ENCODE data around the gene NBAS.

NBAS gene

GRCh38 chr2:15243762-15244161 is 317.4 kb downstream of the NBAS start:
- Histone ChIP-seq H3K4me3 (replicated peaks; ENCODE audit: low read depth, low read length) (no peak overlapping the region), H3K27me3 (replicated peaks; ENCODE audit: control insufficient read depth, insufficient read depth, low read length) (no peaks in the 10 kb centered on the region), H3K36me3 (ENCODE audit: control insufficient read depth, insufficient read depth, low read length) (no peaks in the 10 kb centered on the region)
- no peak for TF ChIP-seq CTCF (IDR thresholded peaks at IDR 0.05; ENCODE audit: insufficient read depth, low read length, poor library complexity, severe bottlenecking)
- no peak for DNase-seq (ENCODE audit: extremely low read depth, insufficient read length)

GRCh38 chr2:15242936-15243461 is 318.1 kb downstream of the NBAS start:
- DNase-seq (ENCODE audit: extremely low read depth, insufficient read length), result no peak
- no peak overlapping the region for H3K4me3 ChIP-seq (replicated peaks; ENCODE audit: low read depth, low read length)
- no peaks in the 10 kb centered on the region for H3K36me3 ChIP-seq (ENCODE audit: control insufficient read depth, insufficient read depth, low read length)
- no peaks in the 10 kb centered on the region for H3K27me3 ChIP-seq (replicated peaks; ENCODE audit: control insufficient read depth, insufficient read depth, low read length)
- no peak for TF ChIP-seq CTCF (IDR thresholded peaks at IDR 0.05; ENCODE audit: insufficient read depth, low read length, poor library complexity, severe bottlenecking)

GRCh38 chr2:15241929-15242328 is 319.2 kb downstream of the NBAS start:
- DNase-seq (ENCODE audit: extremely low read depth, insufficient read length), result no peak
- no peak for TF ChIP-seq CTCF (IDR thresholded peaks at IDR 0.05; ENCODE audit: insufficient read depth, low read length, poor library complexity, severe bottlenecking)
- Histone ChIP-seq H3K4me3 (replicated peaks; ENCODE audit: low read depth, low read length) (no peak overlapping the region), H3K27me3 (replicated peaks; ENCODE audit: control insufficient read depth, insufficient read depth, low read length) (no peaks in the 10 kb centered on the region), H3K36me3 (ENCODE audit: control insufficient read depth, insufficient read depth, low read length) (no peaks in the 10 kb centered on the region)

GRCh38 chr2:15241201-15241600 is 319.9 kb downstream of the NBAS start:
- no peak overlapping the region for H3K4me3 ChIP-seq (replicated peaks; ENCODE audit: low read depth, low read length)
- DNase-seq (ENCODE audit: extremely low read depth, insufficient read length), result no peak
- TF ChIP-seq CTCF (IDR thresholded peaks at IDR 0.05; ENCODE audit: insufficient read depth, low read length, poor library complexity, severe bottlenecking), result no peak

GRCh38 chr2:15238028-15238427 is 323.1 kb downstream of the NBAS start:
- Histone ChIP-seq H3K36me3 (ENCODE audit: control insufficient read depth, insufficient read depth, low read length) (no peaks in the 10 kb centered on the region), H3K4me3 (replicated peaks; ENCODE audit: low read depth, low read length) (no peak overlapping the region), H3K27me3 (replicated peaks; ENCODE audit: control insufficient read depth, insufficient read depth, low read length) (no peaks in the 10 kb centered on the region)
- TF ChIP-seq CTCF (IDR thresholded peaks at IDR 0.05; ENCODE audit: insufficient read depth, low read length, poor library complexity, severe bottlenecking), result no peak
- no peak for DNase-seq (ENCODE audit: extremely low read depth, insufficient read length)

More at GRCh38 chr2:15241201-15241600, 319.9 kb downstream of the NBAS start:
- Histone ChIP-seq H3K36me3 (ENCODE audit: control insufficient read depth, insufficient read depth, low read length) (no peaks in the 10 kb centered on the region), H3K27me3 (replicated peaks; ENCODE audit: control insufficient read depth, insufficient read depth, low read length) (no peaks in the 10 kb centered on the region)

- TF ChIP-seq CTCF (IDR thresholded peaks at IDR 0.05; ENCODE audit: insufficient read depth, low read length, poor library complexity, severe bottlenecking), result no peak
- peaks cover 2% of the 10 kb centered on the region for H3K36me3 ChIP-seq (ENCODE audit: control insufficient read depth, insufficient read depth, low read length)
These were observed 330.4 kb downstream of the NBAS start for GRCh38 chr2:15230599-15231192.

More at GRCh38 chr2:15230599-15231192, 330.4 kb downstream of the NBAS start:
- Histone ChIP-seq H3K27me3 (replicated peaks; ENCODE audit: control insufficient read depth, insufficient read depth, low read length) (no peaks in the 10 kb centered on the region), H3K4me3 (replicated peaks; ENCODE audit: low read depth, low read length) (no peak overlapping the region)
- DNase-seq (ENCODE audit: extremely low read depth, insufficient read length), result no peak
